Measurements from ENCODE around the gene VSTM2B.

VSTM2B gene

GRCh38 chr19:29549105-29550070 is 23.6 kb downstream of the VSTM2B start:
- no peak overlapping the region for H3K27ac ChIP-seq
- no peak for TF ChIP-seq CTCF (IDR thresholded peaks at IDR 0.05)

GRCh38 chr19:29550896-29551295 is 25.1 kb downstream of the VSTM2B start:
- Histone ChIP-seq H3K9ac (no peak overlapping the region), H2AFZ (no peak overlapping the region), H3K4me1 (no peaks in the 10 kb centered on the region), H3K79me2 (no peaks in the 10 kb centered on the region), H3K27me3 (ENCODE audit: control insufficient read depth, insufficient read depth, low read length) (no peaks in the 10 kb centered on the region), H3K4me2 (ENCODE audit: low read length) (no peak overlapping the region), H3K36me3 (ENCODE audit: control insufficient read depth, insufficient read depth, low read length) (no peaks in the 10 kb centered on the region), H3K9me3 (ENCODE audit: control insufficient read depth, low read length) (no peaks in the 10 kb centered on the region), H3K27ac (no peak overlapping the region), H3K4me3 (ENCODE audit: low read depth, low read length) (no peak overlapping the region)
- no peak for TF ChIP-seq CTCF (IDR thresholded peaks at IDR 0.05)

More at GRCh38 chr19:29549105-29550070, 23.6 kb downstream of the VSTM2B start:
- H3K9ac ChIP-seq = no peak overlapping the region
- H3K79me2 ChIP-seq = no peaks in the 10 kb centered on the region
- no peaks in the 10 kb centered on the region for H3K4me1 ChIP-seq
- H3K36me3 ChIP-seq (ENCODE audit: control insufficient read depth, insufficient read depth, low read length) = no peaks in the 10 kb centered on the region
- H3K27me3 ChIP-seq (ENCODE audit: control insufficient read depth, insufficient read depth, low read length) = no peaks in the 10 kb centered on the region
- no peaks in the 10 kb centered on the region for H3K9me3 ChIP-seq (ENCODE audit: control insufficient read depth, low read length)
- H2AFZ ChIP-seq = no peak overlapping the region
- no peak overlapping the region for H3K4me2 ChIP-seq (ENCODE audit: low read length)
- H3K4me3 ChIP-seq (ENCODE audit: low read depth, low read length) = no peak overlapping the region

GRCh38 chr19:29551774-29552173 is 26.0 kb downstream of the VSTM2B start:
- Histone ChIP-seq H3K79me2 (no peaks in the 10 kb centered on the region), H3K36me3 (ENCODE audit: control insufficient read depth, insufficient read depth, low read length) (no peaks in the 10 kb centered on the region), H3K27ac (no peak overlapping the region), H3K27me3 (ENCODE audit: control insufficient read depth, insufficient read depth, low read length) (no peaks in the 10 kb centered on the region), H3K4me1 (no peaks in the 10 kb centered on the region), H3K9ac (no peak overlapping the region), H3K4me3 (ENCODE audit: low read depth, low read length) (no peak overlapping the region), H3K9me3 (ENCODE audit: control insufficient read depth, low read length) (no peaks in the 10 kb centered on the region), H2AFZ (no peak overlapping the region), H3K4me2 (ENCODE audit: low read length) (no peak overlapping the region)
- TF ChIP-seq CTCF (IDR thresholded peaks at IDR 0.05) = no peak

- Histone ChIP-seq H3K36me3 (ENCODE audit: control insufficient read depth, insufficient read depth, low read length) (no peaks in the 10 kb centered on the region), H3K9ac (no peak overlapping the region), H3K9me3 (ENCODE audit: control insufficient read depth, low read length) (no peaks in the 10 kb centered on the region), H3K27me3 (ENCODE audit: control insufficient read depth, insufficient read depth, low read length) (no peaks in the 10 kb centered on the region), H2AFZ (no peak overlapping the region), H3K4me2 (ENCODE audit: low read length) (no peak overlapping the region), H3K4me3 (ENCODE audit: low read depth, low read length) (no peak overlapping the region), H3K27ac (no peak overlapping the region), H3K79me2 (no peaks in the 10 kb centered on the region), H3K4me1 (no peaks in the 10 kb centered on the region)
- no peak for TF ChIP-seq CTCF (IDR thresholded peaks at IDR 0.05)
These were observed 26.9 kb downstream of the VSTM2B start for GRCh38 chr19:29552454-29553280.
